ENCODE data around the gene CD58. TPM values are rescaled to one million over a fixed set of nuclear protein-coding genes. Genes with fewer than 3 reads are reported as not detected.

CD58 gene
- polyA plus RNA-seq, 1 experiment, result 7.3 TPM

- ChIA-PET POLR2A (no interaction called here), CTCF (interaction anchor here (0.7 kb wide), 1 partner anchor 18 kb away, joined by 3 read pairs; no protein-coding TSS in a partner anchor)
- Histone ChIP-seq H3K27me3 (ENCODE audit: control insufficient read depth, insufficient read depth, low read length) (no peaks in the 10 kb centered on the region), H3K27ac (ENCODE audit: low read depth, low read length) (no peak overlapping the region), H3K4me3 (ENCODE audit: low read depth, low read length) (no peak overlapping the region), H3K9me3 (ENCODE audit: control insufficient read depth, insufficient read depth, low read length) (peaks cover 4% of the 10 kb centered on the region; the same call in 1 of the 2 replicates)
- TF ChIP-seq CTCF (IDR thresholded peaks at IDR 0.05; ENCODE audit: low read depth, low read length), result no peak
- DNase-seq (ENCODE audit: low read depth, low spot score), result no peak
Observed at GRCh38 chr1:116529199-116529631, 41.6 kb downstream of the CD58 start.

- Histone ChIP-seq H3K27ac (ENCODE audit: low read depth, low read length) (no peak overlapping the region), H3K27me3 (ENCODE audit: control insufficient read depth, insufficient read depth, low read length) (no peaks in the 10 kb centered on the region), H3K4me3 (ENCODE audit: low read depth, low read length) (no peak overlapping the region), H3K9me3 (ENCODE audit: control insufficient read depth, insufficient read depth, low read length) (no peaks in the 10 kb centered on the region; the same call in 1 of the 2 replicates)
- no peak for DNase-seq (ENCODE audit: low read depth, low spot score)
- POLR2A ChIA-PET, result no interaction called here
- CTCF ChIA-PET, result no interaction called here
- no peak for TF ChIP-seq CTCF (IDR thresholded peaks at IDR 0.05; ENCODE audit: low read depth, low read length)
Observed at GRCh38 chr1:116528329-116529083, 42.3 kb downstream of the CD58 start.

GRCh38 chr1:116525440-116525839 is 45.4 kb downstream of the CD58 start:
- no peaks in the 10 kb centered on the region for H3K27me3 ChIP-seq (ENCODE audit: control insufficient read depth, insufficient read depth, low read length)
- ChIA-PET CTCF (no interaction called here), POLR2A (no interaction called here)
- no peak overlapping the region for H3K27ac ChIP-seq (ENCODE audit: low read depth, low read length)
- no peak for DNase-seq (ENCODE audit: low read depth, low spot score)
- H3K4me3 ChIP-seq (ENCODE audit: low read depth, low read length), result no peak overlapping the region
- no peaks in the 10 kb centered on the region for H3K9me3 ChIP-seq (ENCODE audit: control insufficient read depth, insufficient read depth, low read length)
- TF ChIP-seq CTCF (IDR thresholded peaks at IDR 0.05; ENCODE audit: low read depth, low read length), result no peak

- ChIA-PET POLR2A (no interaction called here), CTCF (interaction anchor here (2.5 kb wide), 1 partner anchor 382 kb away, joined by 7 read pairs; no protein-coding TSS in a partner anchor)
- no peak overlapping the region for H3K27ac ChIP-seq (ENCODE audit: low read depth, low read length)
- TF ChIP-seq CTCF (IDR thresholded peaks at IDR 0.05; ENCODE audit: low read depth, low read length), result no peak
- DNase-seq (ENCODE audit: low read depth, low spot score), result no peak
- H3K9me3 ChIP-seq (ENCODE audit: control insufficient read depth, insufficient read depth, low read length), result no peaks in the 10 kb centered on the region
- no peaks in the 10 kb centered on the region for H3K27me3 ChIP-seq (ENCODE audit: control insufficient read depth, insufficient read depth, low read length)
- no peak overlapping the region for H3K4me3 ChIP-seq (ENCODE audit: low read depth, low read length)
Observed at GRCh38 chr1:116521186-116521585, 49.6 kb downstream of the CD58 start.

- CTCF ChIA-PET, result no interaction called here
- DNase-seq (ENCODE audit: low read depth, low spot score), result no peak
- no peak overlapping the region for H3K4me3 ChIP-seq (ENCODE audit: low read depth, low read length)
- H3K9me3 ChIP-seq (ENCODE audit: control insufficient read depth, insufficient read depth, low read length), result no peaks in the 10 kb centered on the region
- POLR2A ChIA-PET, result no interaction called here
- no peaks in the 10 kb centered on the region for H3K27me3 ChIP-seq (ENCODE audit: control insufficient read depth, insufficient read depth, low read length)
- H3K27ac ChIP-seq (ENCODE audit: low read depth, low read length), result no peak overlapping the region
- no peak for TF ChIP-seq CTCF (IDR thresholded peaks at IDR 0.05; ENCODE audit: low read depth, low read length)
Observed at GRCh38 chr1:116518400-116518799, 52.4 kb downstream of the CD58 start.
